Vagina (tissue), 2 donors: Measurements from ENCODE around the gene SLC25A20.
"Not testable (repeated sequence)": the region's sequence is repeated elsewhere in the genome, so short reads cannot be mapped to it uniquely, and the experiment has no call there.

Source experiments
- CTCF ChIP-seq, 3 experiments: fragments of 450-650 bp in 2 of 3; fragments of 200-600 bp in 1 of 3; sonication (generic) in 1 of 3; IDR thresholded peaks; one replicate each; pipeline ENCODE4 v1.5.1; 2017 to 2019; ENCODE audit warnings: antibody characterized with exemption in 3 of 3, mild to moderate bottlenecking in 2 of 3, moderate library complexity in 2 of 3
- POLR2A ChIP-seq, 2 donors: fragments of 450-650 bp; IDR thresholded peaks; one replicate each; pipeline ENCODE4 v1.6.1; 2017; ENCODE audit warnings: antibody characterized with exemption in 2 of 2, mild to moderate bottlenecking in 2 of 2, moderate library complexity in 2 of 2
- POLR2AphosphoS5 ChIP-seq, 2 donors: sonication (generic); formaldehyde crosslinking; IDR thresholded peaks; one replicate each; pipeline ENCODE4 v1.9.0; 2017; ENCODE audit warnings: antibody characterized with exemption in 2 of 2, mild to moderate bottlenecking in 2 of 2, low read depth in 1 of 2; ENCODE audit not compliant: insufficient read depth in 1 of 2

GRCh38 chr3:48907026-48907425 is 8.3 kb upstream of the SLC25A20 start:
- not testable (repeated sequence) for TF ChIP-seq CTCF (IDR thresholded peaks at IDR 0.05); POLR2A (IDR thresholded peaks at IDR 0.05); POLR2AphosphoS5 (IDR thresholded peaks at IDR 0.05; ENCODE audit: insufficient read depth in 1 of 2, low read depth in 1 of 2)
